SK-N-MC (cell line): ENCODE measurements around the gene GMCL2.

Experiments
- EZH2 ChIP-seq: fragments of 200-600 bp; sonication (generic); IDR thresholded peaks from one replicate; pipeline ENCODE4 v1.6.1; 2017; ENCODE audit warnings: antibody characterized with exemption
- FOXP2 ChIP-seq: optimal IDR thresholded peaks from 2 replicates; pipeline ENCODE3; 2011; ENCODE audit warnings: mild to moderate bottlenecking, moderate library complexity; ENCODE audit not compliant: insufficient read depth; ENCODE audit errors: extremely low read length, control extremely low read depth
- POLR2AphosphoS5 ChIP-seq: IDR thresholded peaks from 2 replicates; pipeline ENCODE4 v1.6.1; 2012; ENCODE audit warnings: mild to moderate bottlenecking, low read depth, low read length, borderline replicate concordance

DNA sequence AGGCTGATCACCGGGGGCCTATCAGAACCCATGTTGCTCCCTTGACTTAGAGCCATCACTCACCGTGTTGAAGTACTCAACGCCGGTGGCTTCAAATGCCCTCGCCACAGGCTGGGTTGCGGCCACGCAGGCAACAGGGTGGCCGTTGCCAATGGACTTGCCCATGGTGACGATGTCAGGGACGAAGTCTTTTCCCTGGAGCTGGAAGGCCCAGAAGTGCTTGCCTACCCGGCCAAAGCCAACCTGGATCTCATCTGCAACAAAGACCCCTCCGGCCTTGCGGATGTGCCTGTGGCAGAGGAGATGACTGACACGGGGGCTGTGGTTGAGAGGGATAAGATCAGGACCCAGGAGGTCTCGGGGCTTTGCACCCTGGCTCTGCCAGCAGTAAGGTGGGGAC, 35.1 kb upstream of the GMCL2 start:
- no peak for TF ChIP-seq EZH2
- TF ChIP-seq POLR2AphosphoS5: no peak
- no peak for TF ChIP-seq FOXP2
